Psoas muscle (tissue), 8 donors: ENCODE data around the gene FAM9B. TPM values are rescaled to one million over a fixed set of nuclear protein-coding genes. Genes with fewer than 3 reads are reported as not detected.
"Not testable (repeated sequence)": the region's sequence is repeated elsewhere in the genome, so short reads cannot be mapped to it uniquely, and the experiment has no call there.

Experiments
- ATAC-seq, 4 donors: fragments of 200-7000 bp; cut with Tn5 transposase; one replicate each; pipeline ENCODE4 v1.9.1; 2020; ENCODE audit warnings: moderate library complexity in 3 of 4, mild to moderate bottlenecking in 2 of 4
- DNase-seq, 2 donors: peaks; one replicate each; pipeline ENCODE4 v3.0.0-alpha.2; 2020
- H3K27ac ChIP-seq: fragments of 200-600 bp; one replicate; pipeline ENCODE4 v1.8.0; 2022
- H3K27me3 ChIP-seq, 3 donors: fragments of 200-600 bp in 1 of 3; one replicate each; pipeline versions ENCODE4 v1.6.1 to v1.8.0; 2013 to 2022; ENCODE audit warnings: low read length in 2 of 3, mild to moderate bottlenecking in 2 of 3, moderate library complexity in 1 of 3; ENCODE audit not compliant: insufficient read depth in 3 of 3
- H3K36me3 ChIP-seq, 2 donors: fragments of 200-600 bp in 1 of 2; one replicate each; pipeline versions ENCODE4 v1.6.1 to v1.8.0; 2013 to 2022; ENCODE audit warnings: low read depth in 1 of 2, mild to moderate bottlenecking in 1 of 2, moderate library complexity in 1 of 2; ENCODE audit not compliant: insufficient read depth in 1 of 2
- H3K4me1 ChIP-seq: fragments of 200-600 bp; one replicate; pipeline ENCODE4 v1.8.0; 2022
- H3K4me3 ChIP-seq: fragments of 200-600 bp; one replicate; pipeline ENCODE4 v1.8.0; 2022; ENCODE audit warnings: mild to moderate bottlenecking
- H3K9me3 ChIP-seq: fragments of 200-600 bp; one replicate; pipeline ENCODE4 v1.8.0; 2022
- CTCF ChIP-seq: fragments of 200-600 bp; IDR thresholded peaks from one replicate; pipeline ENCODE4 v1.8.0; 2022; ENCODE audit warnings: antibody characterized with exemption
- WGBS, 3 donors: extraction: QIAGEN DNeasy Blood & Tissue Kit; methylation state at CpG; one replicate each; pipeline versions ENCODE4 v1.1.6 to v1.1.7; 2013; 5-methylcytosine and 5-hydroxymethylcytosine counted together
- intact Hi-C, 2 donors: fragments of 100-400 bp; cut with DNase I; formaldehyde crosslinking; loops; one replicate each; pipeline versions ENCODE4 v1.11.0 to v1.14.2; 2022
- polyA plus RNA-seq, 3 donors: library from polyadenylated mRNA; stranded (reverse); fragments of 200-250 nt; gene quantifications; one replicate each; pipeline ENCODE4 v1.2.3, GENCODE V29; 2013
- total RNA-seq, 4 donors: library from RNA; stranded (reverse); fragmentation: NEBNext Ultra II Directional in 2 of 4; extraction: Animal tissue kit (Norgen Biotek cat#: 25700) in 2 of 4; gene quantifications; one replicate each; pipeline versions ENCODE4 v1.2.1 to v1.2.4, GENCODE V29; 2021 to 2023
- donor health status: healthy with polysubstance abuse.
- donor health status: DM: no; HTN: no; CAD: no; lungs with moderate emphysema.
- donor health status: Bipolar disorder and iron deficiency.
- donor health status: healthy.
- donor health status: DM: yes; HTN: yes; CAD: no.
- donor health status: DM: no; HTN: no; CAD: no.
- donor health status: DM: no; HTN: no; CAD: no.
- donor health status: DM: yes; HTN: yes; CAD: no.

FAM9B gene
- total and polyA plus RNA-seq, 7 donors = not detected

DNA sequence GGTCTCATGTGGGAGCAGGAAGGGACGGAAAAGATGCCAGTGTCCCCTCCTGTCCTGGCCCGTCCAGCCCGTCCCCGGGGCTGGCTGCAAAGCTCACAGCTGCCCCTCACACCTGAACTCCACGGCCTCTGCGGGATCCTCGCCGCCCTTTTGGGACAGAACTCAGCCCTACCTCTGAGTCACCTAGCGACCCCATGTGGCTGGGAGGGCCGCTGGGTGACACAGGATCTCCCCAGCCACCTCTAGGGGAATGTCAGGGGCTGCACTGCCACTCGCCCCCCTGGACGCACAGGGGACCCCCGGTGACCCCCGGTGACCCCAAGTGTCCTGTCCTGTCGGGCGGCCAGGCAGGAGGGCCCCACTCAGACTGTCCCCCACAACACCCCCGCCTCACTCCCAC is 748 bp downstream of the FAM9B start:
- Histone ChIP-seq H3K27me3 (no peaks in the 10 kb centered on the region), H3K4me1 (no peaks in the 10 kb centered on the region), H3K36me3 (no peaks in the 10 kb centered on the region), H3K27ac (no peak overlapping the region), H3K9me3 (no peaks in the 10 kb centered on the region), H3K4me3 (no peak overlapping the region)
- intact Hi-C loops = no loop called here
- no peak for TF ChIP-seq CTCF
- ATAC-seq = no peak
- WGBS, 3 donors = 92 to 95% methylated on average over 14 to 17 of the region's 17 CpGs; no CpG with 5 or more reads in 1 of the 3 donors
- DNase-seq = no peak

GRCh38 chrX:9023293-9023692 is 10.6 kb downstream of the FAM9B start:
- no peak for ATAC-seq

GRCh38 chrX:9019151-9019550 is 14.8 kb downstream of the FAM9B start:
- no peak overlapping the region for H3K4me3 ChIP-seq
- TF ChIP-seq CTCF = no peak
- DNase-seq = no peak
- WGBS, 3 donors = 73 to 84% (median 83%) methylated on average over 2 of the region's 2 CpGs
- no peaks in the 10 kb centered on the region for H3K9me3 ChIP-seq
- H3K36me3 ChIP-seq = no peaks in the 10 kb centered on the region
- H3K27me3 ChIP-seq = no peaks in the 10 kb centered on the region
- no peaks in the 10 kb centered on the region for H3K4me1 ChIP-seq
- no peak for ATAC-seq
- intact Hi-C loops = no loop called here
- H3K27ac ChIP-seq = no peak overlapping the region

More at GRCh38 chrX:9023293-9023692, 10.6 kb downstream of the FAM9B start:
- DNase-seq = no peak
- WGBS, 3 donors = 60 to 90% (median 72%) methylated on average over 2 of the region's 2 CpGs
- H3K4me1 ChIP-seq = no peaks in the 10 kb centered on the region
- no peaks in the 10 kb centered on the region for H3K27me3 ChIP-seq
- H3K36me3 ChIP-seq = no peaks in the 10 kb centered on the region
- H3K9me3 ChIP-seq = no peaks in the 10 kb centered on the region
- H3K4me3 ChIP-seq = no peak overlapping the region
- H3K27ac ChIP-seq = no peak overlapping the region
- TF ChIP-seq CTCF = no peak
- intact Hi-C loops = no loop called here

DNA sequence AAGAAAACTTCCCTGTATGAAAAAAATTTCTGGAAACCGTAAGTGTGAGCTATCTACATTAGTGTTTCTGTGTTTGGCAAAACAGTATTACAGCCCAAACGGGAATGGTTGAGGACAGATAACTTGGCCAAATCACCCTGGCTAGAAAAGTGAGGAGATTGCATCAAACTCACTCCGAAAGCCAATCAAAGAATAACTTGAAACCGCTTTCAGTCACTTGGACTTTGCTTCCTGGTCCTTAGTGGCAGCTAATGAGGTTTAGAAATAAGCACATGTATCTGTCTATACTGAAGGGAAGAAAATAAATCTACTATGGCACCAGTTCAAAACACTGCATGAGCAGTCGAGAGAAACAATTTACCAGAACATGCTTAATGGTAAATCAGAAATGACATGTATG is 15.6 kb downstream of the FAM9B start:
- ATAC-seq, H3K9me3 ChIP-seq, H3K27me3 ChIP-seq, DNase-seq, H3K36me3 ChIP-seq, H3K27ac ChIP-seq, H3K4me3 ChIP-seq, H3K4me1 ChIP-seq, intact Hi-C loops: not testable (repeated sequence)
- 34 to 49% (median 35%) methylated on average over 5 of the region's 5 CpGs for whole genome bisulfite sequencing, 3 donors

DNA sequence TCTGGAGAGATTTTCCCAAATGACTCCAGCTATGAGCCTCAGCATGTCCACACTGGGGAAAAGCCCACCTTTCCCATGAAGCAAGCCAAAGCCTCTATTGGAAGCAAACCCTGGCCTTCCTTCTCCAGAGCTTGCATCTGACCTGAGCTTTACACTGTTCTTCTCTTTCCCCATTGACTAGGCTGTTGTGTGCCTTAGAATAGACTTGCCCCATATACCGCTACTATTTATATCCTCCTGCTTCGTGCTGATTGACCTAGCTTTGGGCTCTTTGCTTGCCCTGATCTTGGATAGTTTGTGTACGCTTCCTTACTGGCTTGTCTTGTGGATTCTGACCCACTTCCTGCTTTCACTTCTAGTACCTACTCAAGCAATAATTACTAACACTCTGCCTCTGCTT is 30.9 kb downstream of the FAM9B start:
- no peak for TF ChIP-seq CTCF
- H3K9me3 ChIP-seq = no peaks in the 10 kb centered on the region
- ATAC-seq = peak in 3 of 4 donors; percentile 47 to 88 (median 80)
- intact Hi-C loops = no loop called here
- H3K27me3 ChIP-seq = no peaks in the 10 kb centered on the region
- no peak overlapping the region for H3K27ac ChIP-seq
- H3K4me3 ChIP-seq = no peak overlapping the region
- no peak for DNase-seq
- WGBS, 3 donors = 24 to 35% (median 35%) methylated on average over 3 of the region's 3 CpGs
- peaks cover 7% of the 10 kb centered on the region for H3K4me1 ChIP-seq
- H3K36me3 ChIP-seq = no peaks in the 10 kb centered on the region
